K562 (cell line): Measurements from ENCODE around the gene MTMR10. TPM values are rescaled to one million over a fixed set of nuclear protein-coding genes. Genes with fewer than 3 reads are reported as not detected.

Experiments used
- ATAC-seq: fragments of 200-7000 bp; cut with Tn5 transposase; 3 replicates; pipeline ENCODE4 v1.9.1; 2020; ENCODE audit warnings: moderate library complexity
- BruUV-seq: library from RNA; stranded (reverse); fragments of 400-500 nt; replicated peaks from 2 replicates; lab custom pipeline; 2021; lab: Mats Ljungman, UMichigan
- CTCF ChIA-PET: fragments of 300-600 bp; formaldehyde crosslinking; extraction: SDS; loops from one replicate; lab custom pipeline; 2021; ENCODE audit warnings: low intra/inter-chr PET ratio; lab: Yijun Ruan, JAX
- POLR2A ChIA-PET: fragments of 300-600, 350-650 bp; sonication (Branson Sonifier 250); formaldehyde crosslinking; extraction: SDS; loops from one replicate; lab custom pipeline; 2021; ENCODE audit warnings: antibody characterized with exemption, inconsistent platforms; lab: Yijun Ruan, JAX
- DNase-seq, 4 experiments: peaks; one replicate each; pipeline versions ENCODE4 v3.0.0 to v3.0.0-alpha.2; 2011 to 2018; ENCODE audit warnings: low spot score in 3 of 4, mixed read lengths in 3 of 4; ENCODE audit errors: extremely low read depth in 1 of 4
- FAIRE-seq: peaks from 2 replicates; lab custom pipeline; 2011; peaks lifted over from hg19 to GRCh38; lab: Jason Lieb, UNC
- H2AFZ ChIP-seq: 2 replicates; pipeline ENCODE4 v1.6.0; 2011; ENCODE audit warnings: low read depth, low read length, control low read depth, inconsistent platforms
- H3K27ac ChIP-seq: fragments of 200-600 bp; 3 replicates; pipeline ENCODE4 v1.8.0; 2011; ENCODE audit warnings: low read depth, mild to moderate bottlenecking, control low read depth, inconsistent platforms, low read length, moderate library complexity, mixed read lengths; ENCODE audit errors: extremely low read depth
- H3K27me3 ChIP-seq, 2 experiments: fragments of 300-600 bp in 1 of 2; 2 replicates in 1 of 2; 3 replicates in 1 of 2; pipeline versions ENCODE4 v1.6.0 to v1.8.0; 2011; ENCODE audit warnings: inconsistent platforms in 2 of 2, low read length in 2 of 2, mild to moderate bottlenecking in 1 of 2, mixed read lengths in 1 of 2, moderate library complexity in 1 of 2; ENCODE audit not compliant: control insufficient read depth in 2 of 2, insufficient read depth in 2 of 2
- H3K36me3 ChIP-seq: fragments of 300-600 bp; 3 replicates; pipeline ENCODE4 v1.8.0; 2011; ENCODE audit warnings: mild to moderate bottlenecking, low read length, inconsistent platforms; ENCODE audit not compliant: control insufficient read depth, insufficient read depth
- H3K4me1 ChIP-seq, 2 experiments: fragments of 200-600 bp in 1 of 2; replicated peaks in 1 of 2; 2 replicates in 1 of 2; 3 replicates in 1 of 2; pipeline versions ENCODE4 v1.5.1 to v1.8.0; 2011; ENCODE audit warnings: inconsistent platforms in 2 of 2, low read length in 2 of 2, mild to moderate bottlenecking in 1 of 2, mixed read lengths in 1 of 2, moderate library complexity in 1 of 2; ENCODE audit not compliant: control insufficient read depth in 2 of 2, insufficient read depth in 2 of 2
- H3K4me2 ChIP-seq: 2 replicates; pipeline ENCODE4 v1.6.1; 2011; ENCODE audit warnings: low read length, control low read depth, inconsistent platforms, mixed read lengths; ENCODE audit not compliant: insufficient read depth
- H3K4me3 ChIP-seq: fragments of 200-600 bp; sonication (generic), shearing (Covaris generic); 2 replicates; pipeline ENCODE4 v1.5.1; 2016; ENCODE audit warnings: control low read depth, inconsistent platforms
- H3K79me2 ChIP-seq: fragments of 200-600 bp; 3 replicates; pipeline ENCODE4 v1.8.0; 2011; ENCODE audit warnings: low read length, inconsistent platforms; ENCODE audit not compliant: control insufficient read depth, insufficient read depth
- H3K9ac ChIP-seq, 2 experiments: 2 replicates each; pipeline versions ENCODE4 v1.6.0 to v1.6.1; 2011; ENCODE audit warnings: low read depth in 2 of 2, low read length in 2 of 2, control low read depth in 1 of 2, inconsistent platforms in 1 of 2, mild to moderate bottlenecking in 1 of 2, mixed read lengths in 1 of 2; ENCODE audit not compliant: insufficient read depth in 1 of 2
- H3K9me1 ChIP-seq: one replicate; pipeline ENCODE4 v1.6.0; 2011; ENCODE audit warnings: inconsistent platforms, mild to moderate bottlenecking, low read length, moderate library complexity; ENCODE audit not compliant: control insufficient read depth, insufficient read depth
- H3K9me3 ChIP-seq: replicated peaks from 2 replicates; pipeline ENCODE4 v1.5.1; 2011; ENCODE audit warnings: low read depth, low read length, inconsistent platforms; ENCODE audit not compliant: control insufficient read depth, insufficient read depth
- H4K20me1 ChIP-seq: replicated peaks from 2 replicates; pipeline ENCODE4 v1.6.1; 2011; ENCODE audit warnings: low read length, inconsistent platforms, mixed read lengths; ENCODE audit not compliant: control insufficient read depth, insufficient read depth
- BACH1 ChIP-seq: fragments of 200-800 bp; sonication (Bioruptor generic); IDR thresholded peaks from 2 replicates; pipeline ENCODE4 v1.6.1; 2016; ENCODE audit warnings: missing genetic modification characterization, missing compliant biosample characterization
- CTBP1 ChIP-seq: fragments of 450-650 bp; IDR thresholded peaks from 2 replicates; pipeline ENCODE4 v1.6.1; 2016; ENCODE audit warnings: borderline replicate concordance
- KAT2B ChIP-seq: IDR thresholded peaks from one replicate; pipeline ENCODE4 v1.6.1; 2012; ENCODE audit warnings: low read depth, mild to moderate bottlenecking, control low read depth, inconsistent platforms, low read length, moderate library complexity
- NCOA4 ChIP-seq: fragments of 450-650 bp; IDR thresholded peaks from 2 replicates; pipeline ENCODE4 v1.6.1; 2018; ENCODE audit warnings: mild to moderate bottlenecking; ENCODE audit not compliant: partially characterized antibody
- RAD21 ChIP-seq, 2 experiments: fragments of 250-450 bp in 1 of 2; fragments of 450-650 bp in 1 of 2; sonication (Bioruptor Pico) in 1 of 2; formaldehyde crosslinking in 1 of 2; IDR thresholded peaks in 1 of 2; conservative IDR thresholded peaks in 1 of 2; 2 replicates each; pipeline versions ENCODE4 v1.4.0 to v1.8.0; 2020 to 2022; ENCODE audit warnings: mild to moderate bottlenecking in 2 of 2, moderate library complexity in 1 of 2
- RB1 ChIP-seq: fragments of 450-650 bp; IDR thresholded peaks from 2 replicates; pipeline ENCODE4 v1.6.1; 2017; ENCODE audit warnings: low read depth, mild to moderate bottlenecking
- RBBP5 ChIP-seq: fragments of 200-600 bp; sonication (generic); IDR thresholded peaks from 2 replicates; pipeline ENCODE4 v1.6.1; 2012; ENCODE audit warnings: borderline replicate concordance, mild to moderate bottlenecking, low read length, control low read depth, inconsistent platforms; ENCODE audit not compliant: insufficient read depth, poor library complexity, severe bottlenecking
- SIN3B ChIP-seq: fragments of 450-650 bp; IDR thresholded peaks from 2 replicates; pipeline ENCODE4 v1.6.1; 2017; ENCODE audit warnings: low read depth, mild to moderate bottlenecking, moderate library complexity
- STAT5A ChIP-seq: IDR thresholded peaks from 2 replicates; pipeline ENCODE4 v1.6.1; 2012; ENCODE audit warnings: low read length, inconsistent platforms, borderline replicate concordance
- ZNF217 ChIP-seq: sonication (generic); formaldehyde crosslinking; IDR thresholded peaks from 2 replicates; pipeline ENCODE4 v1.8.0; 2022; ENCODE audit warnings: mild to moderate bottlenecking, missing genetic modification reagents
- ZZZ3 ChIP-seq: fragments of 450-650 bp; IDR thresholded peaks from 2 replicates; pipeline ENCODE4 v1.6.1; 2016; ENCODE audit warnings: antibody characterized with exemption, mild to moderate bottlenecking, moderate library complexity
- WGBS: fragments of 100-300 bp; shearing (Covaris generic); methylation state at CpG from one replicate; pipeline ENCODE4 v1.1.6; 2016; ENCODE audit warnings: low coverage, mixed read lengths; ENCODE audit not compliant: insufficient coverage; ENCODE audit errors: missing lambda C conversion rate; 5-methylcytosine and 5-hydroxymethylcytosine counted together
- in situ Hi-C: fragments of 300-500 bp; cut with MboI; formaldehyde crosslinking; loops from 4 replicates; pipeline ENCODE4 v1.15.0; 2018; ENCODE audit warnings: inconsistent platforms, mixed read lengths
- intact Hi-C: fragments of 100-400 bp; cut with micrococcal nuclease; formaldehyde crosslinking; loops from 2 replicates; pipeline ENCODE4 v1.14.2; 2022
- polyA plus RNA-seq, 8 experiments: library from polyadenylated mRNA; depleted of rRNA in 4 of 8; stranded (reverse) in 5 of 8; unstranded in 3 of 8; fragments of >200 nt; fragmentation: Nextera tagmentation in 2 of 8; fragmentation: Illumina TruSeq in 1 of 8; extraction: Ambion mirVana in 2 of 8; extraction: Trizol in 1 of 8; gene quantifications; 2 replicates each; pipeline versions ENCODE4 v1.2.1 to v1.2.3, GENCODE V29; 2011 to 2014; ENCODE audit warnings: inconsistent platforms in 1 of 8, missing spikeins in 1 of 8
- total RNA-seq, 7 experiments: library from RNA; depleted of rRNA in 6 of 7; stranded (reverse); fragments of >200 nt in 6 of 7; fragmentation: Illumina TruSeq in 2 of 7; extraction: Trizol in 2 of 7; gene quantifications; 2 replicates each; pipeline versions ENCODE4 v1.2.1 to v1.2.3, GENCODE V29; 2011 to 2021; ENCODE audit warnings: low replicate concordance in 1 of 7
- TF ChIP-seq, protein P1 (sequence below): fragments of 250-450 bp; sonication (Bioruptor Pico); IDR thresholded peaks from 2 replicates; pipeline ENCODE4 v1.8.0; 2022; ENCODE audit warnings: inconsistent platforms

Gene MTMR10
- total and polyA plus RNA-seq, 9 of the 15 experiments (the other 6 are each of a cell fraction or from before 2014, with no cell fraction given) = 1.6 to 6.8 (median 4.8) TPM

DNA sequence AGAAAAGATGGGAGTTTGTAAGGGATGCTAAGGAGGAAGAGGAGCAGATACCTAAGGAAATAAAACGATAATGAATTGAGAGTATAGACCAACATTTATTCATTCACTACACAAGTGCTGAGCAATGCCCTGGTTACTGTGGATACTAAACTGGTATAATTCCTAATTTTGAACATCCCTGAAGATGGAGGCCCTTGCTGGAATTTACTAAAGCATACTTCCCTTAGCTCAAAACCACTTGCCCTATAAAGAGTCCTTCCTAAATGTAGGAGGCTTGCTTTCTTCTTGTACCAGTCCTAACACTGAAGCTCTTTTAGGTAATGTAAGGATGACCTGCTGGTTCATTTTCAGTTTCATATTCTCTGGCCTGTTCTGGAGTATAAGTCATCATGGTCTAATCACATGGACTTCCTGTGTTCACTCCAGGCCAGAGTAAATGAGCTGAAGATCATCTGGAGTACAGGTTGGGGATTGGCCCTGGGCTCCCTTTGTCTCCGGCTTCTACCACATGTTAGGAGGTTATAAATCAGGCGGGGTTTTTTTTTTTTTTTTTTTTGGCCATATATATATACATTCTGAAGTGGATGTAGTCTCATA lies 40.1 kb upstream of the MTMR10 start:
- TF ChIP-seq STAT5A (no peak), ZZZ3 (no peak), RB1 (no peak), BACH1 (tag) (no peak), NCOA4 (no peak), RAD21 (CRISPR knock-in tag; conservative IDR thresholded peaks at IDR 0.05 in 1 of 2, IDR thresholded peaks at IDR 0.05 in 1 of 2) (no peak), KAT2B (no peak), CTBP1 (no peak), SIN3B (no peak), ZNF217 (CRISPR knock-in tag) (no peak), RBBP5 (no peak)
- TF ChIP-seq, protein P1, sequence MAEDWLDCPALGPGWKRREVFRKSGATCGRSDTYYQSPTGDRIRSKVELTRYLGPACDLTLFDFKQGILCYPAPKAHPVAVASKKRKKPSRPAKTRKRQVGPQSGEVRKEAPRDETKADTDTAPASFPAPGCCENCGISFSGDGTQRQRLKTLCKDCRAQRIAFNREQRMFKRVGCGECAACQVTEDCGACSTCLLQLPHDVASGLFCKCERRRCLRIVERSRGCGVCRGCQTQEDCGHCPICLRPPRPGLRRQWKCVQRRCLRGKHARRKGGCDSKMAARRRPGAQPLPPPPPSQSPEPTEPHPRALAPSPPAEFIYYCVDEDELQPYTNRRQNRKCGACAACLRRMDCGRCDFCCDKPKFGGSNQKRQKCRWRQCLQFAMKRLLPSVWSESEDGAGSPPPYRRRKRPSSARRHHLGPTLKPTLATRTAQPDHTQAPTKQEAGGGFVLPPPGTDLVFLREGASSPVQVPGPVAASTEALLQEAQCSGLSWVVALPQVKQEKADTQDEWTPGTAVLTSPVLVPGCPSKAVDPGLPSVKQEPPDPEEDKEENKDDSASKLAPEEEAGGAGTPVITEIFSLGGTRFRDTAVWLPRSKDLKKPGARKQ (CRISPR knock-in tag) = no peak
- H4K20me1 ChIP-seq = no peaks in the 10 kb centered on the region; the same call in 1 of the 2 replicates
- no peak for FAIRE-seq
- H3K27me3 ChIP-seq = peaks cover 11 to 18% of the 10 kb centered on the region in 2 experiments
- no peak for ATAC-seq
- H2AFZ ChIP-seq = no peak overlapping the region
- no peak for DNase-seq
- in situ Hi-C loops (no loop called here), intact Hi-C loops (no loop called here)
- no peak overlapping the region for H3K9ac ChIP-seq
- POLR2A ChIA-PET = no interaction called here
- CTCF ChIA-PET = no interaction called here
- no peaks in the 10 kb centered on the region for H3K36me3 ChIP-seq
- WGBS = 2% methylated on average over 3 of the region's 3 CpGs
- no peaks in the 10 kb centered on the region for H3K79me2 ChIP-seq
- H3K4me2 ChIP-seq = no peak overlapping the region
- no peak overlapping the region for H3K4me3 ChIP-seq
- H3K4me1 ChIP-seq = no peaks in the 10 kb centered on the region; a peak in 1 of 5 replicates
- no peaks in the 10 kb centered on the region for H3K9me1 ChIP-seq
- no TSS peak for BruUV-seq
- no peak overlapping the region for H3K27ac ChIP-seq
- H3K9me3 ChIP-seq = no peaks in the 10 kb centered on the region
